ENCODE measurements around the gene HOXA11. TPM values are rescaled to one million over a fixed set of nuclear protein-coding genes. Genes with fewer than 3 reads are reported as not detected.

The HOXA11 gene
- total RNA-seq, 2 experiments from 2014 or later, result 0.13 to 0.18 TPM

DNA sequence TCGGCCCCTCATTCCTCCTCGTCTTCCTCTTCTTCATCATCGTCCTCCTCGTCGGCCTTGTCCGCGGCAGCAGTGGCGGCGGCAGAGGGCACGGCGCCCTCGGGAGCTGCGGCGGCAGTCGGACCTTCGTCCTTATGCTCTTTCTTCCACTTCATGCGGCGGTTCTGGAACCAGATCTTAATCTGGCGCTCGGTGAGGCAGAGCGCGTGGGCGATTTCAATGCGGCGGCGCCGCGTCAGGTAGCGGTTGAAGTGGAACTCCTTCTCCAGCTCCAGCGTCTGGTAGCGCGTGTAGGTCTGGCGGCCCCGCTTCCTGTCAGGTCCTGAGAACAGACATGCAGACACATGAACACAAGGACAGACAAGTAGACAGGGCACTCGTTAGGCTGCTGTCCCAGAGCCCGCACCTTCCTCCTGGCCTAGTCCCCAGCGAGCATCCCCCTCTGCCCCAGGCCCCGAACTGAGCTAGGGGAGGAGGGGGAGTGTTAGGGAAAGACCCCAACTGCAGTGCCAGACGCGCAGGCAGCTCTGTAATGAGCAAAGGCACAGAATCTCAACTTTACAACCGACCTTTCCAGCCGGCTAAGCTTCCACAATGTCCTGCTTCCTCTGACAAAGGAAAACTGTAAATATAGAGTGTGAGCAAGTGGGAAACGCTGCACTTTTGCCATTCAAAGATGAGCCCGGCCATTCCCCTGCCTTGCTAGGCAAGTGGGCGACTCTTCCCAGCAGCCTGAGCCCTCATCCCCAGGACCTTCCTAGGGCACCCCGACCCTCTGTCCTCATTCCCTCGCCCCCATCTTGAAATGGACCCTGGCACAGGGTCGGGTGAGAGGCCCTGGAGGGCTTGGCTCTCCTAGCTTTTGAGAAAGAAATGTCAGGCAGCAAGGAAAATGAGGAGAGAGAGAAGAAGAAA lies 29.9 kb downstream of the HOXA11 start:
- no peak for ATAC-seq
- intact Hi-C loops (cut with micrococcal nuclease), result loop anchor here (5.0 kb wide), 2 partner anchors 42 to 87 kb away; partner anchors contain the start of gene EVX1
- ChIA-PET CTCF (interaction anchor here (0.7 to 2.0 kb wide), 3 partner anchors 23 to 44 kb away, joined by 3 to 6 read pairs (median 4); no protein-coding TSS in a partner anchor), POLR2A (interaction anchor here (0.6 to 1.7 kb wide), 2 partner anchors 11 kb away, joined by 3 to 4 read pairs; no protein-coding TSS in a partner anchor)
- no peaks in the 10 kb centered on the region for H3K9me3 Mint-ChIP-seq
- peaks cover 48% of the 10 kb centered on the region for H3K4me1 Mint-ChIP-seq (ENCODE audit: low read depth)
- H3K4me3 Mint-ChIP-seq, result peak overlapping the region; percentile 31
- TF ChIP-seq, protein P1, sequence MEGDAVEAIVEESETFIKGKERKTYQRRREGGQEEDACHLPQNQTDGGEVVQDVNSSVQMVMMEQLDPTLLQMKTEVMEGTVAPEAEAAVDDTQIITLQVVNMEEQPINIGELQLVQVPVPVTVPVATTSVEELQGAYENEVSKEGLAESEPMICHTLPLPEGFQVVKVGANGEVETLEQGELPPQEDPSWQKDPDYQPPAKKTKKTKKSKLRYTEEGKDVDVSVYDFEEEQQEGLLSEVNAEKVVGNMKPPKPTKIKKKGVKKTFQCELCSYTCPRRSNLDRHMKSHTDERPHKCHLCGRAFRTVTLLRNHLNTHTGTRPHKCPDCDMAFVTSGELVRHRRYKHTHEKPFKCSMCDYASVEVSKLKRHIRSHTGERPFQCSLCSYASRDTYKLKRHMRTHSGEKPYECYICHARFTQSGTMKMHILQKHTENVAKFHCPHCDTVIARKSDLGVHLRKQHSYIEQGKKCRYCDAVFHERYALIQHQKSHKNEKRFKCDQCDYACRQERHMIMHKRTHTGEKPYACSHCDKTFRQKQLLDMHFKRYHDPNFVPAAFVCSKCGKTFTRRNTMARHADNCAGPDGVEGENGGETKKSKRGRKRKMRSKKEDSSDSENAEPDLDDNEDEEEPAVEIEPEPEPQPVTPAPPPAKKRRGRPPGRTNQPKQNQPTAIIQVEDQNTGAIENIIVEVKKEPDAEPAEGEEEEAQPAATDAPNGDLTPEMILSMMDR (IDR thresholded peaks at IDR 0.05), result no peak
- peaks cover 89% of the 10 kb centered on the region for H3K27me3 Mint-ChIP-seq
- peak overlapping the region; percentile 42 for H3K27ac Mint-ChIP-seq
- no peaks in the 10 kb centered on the region for H3K36me3 Mint-ChIP-seq (ENCODE audit: low read depth)
- DNase-seq, result peak; percentile 59

DNA sequence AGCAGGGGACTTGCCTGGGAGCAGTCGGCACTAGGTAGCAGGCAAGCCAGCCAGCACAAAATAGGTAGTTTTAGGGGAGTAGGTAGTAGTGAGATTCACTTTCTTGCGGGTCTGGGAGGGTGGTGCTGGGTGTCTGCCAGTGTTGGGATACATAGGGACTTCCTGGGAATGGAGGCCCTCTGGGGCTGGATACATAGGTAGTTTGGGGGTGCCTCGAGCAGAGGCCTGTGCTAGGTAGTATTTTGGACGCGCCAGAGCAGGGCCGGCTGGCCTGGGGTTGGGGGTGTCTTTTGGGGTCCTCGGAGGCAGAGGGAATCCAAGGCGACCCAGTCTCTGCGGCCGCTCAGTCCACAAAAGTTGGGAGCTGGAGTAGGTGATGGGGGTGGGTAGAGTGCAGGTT lies 30.7 kb downstream of the HOXA11 start:
- Mint-ChIP-seq H3K4me1 (ENCODE audit: low read depth) (peaks cover 42% of the 10 kb centered on the region), H3K4me3 (peak overlapping the region; percentile 28), H3K9me3 (no peaks in the 10 kb centered on the region), H3K27ac (no peak overlapping the region), H3K27me3 (peaks cover 88% of the 10 kb centered on the region), H3K36me3 (ENCODE audit: low read depth) (no peaks in the 10 kb centered on the region)
- ATAC-seq, result no peak
- TF ChIP-seq, protein P1 (IDR thresholded peaks at IDR 0.05), result no peak
- CTCF ChIA-PET, result interaction anchor here (1.3 to 2.0 kb wide), 3 partner anchors 14 to 26 kb away, joined by 3 to 6 read pairs (median 4); no protein-coding TSS in a partner anchor
- POLR2A ChIA-PET, result interaction anchor here (0.6 to 1.7 kb wide), 2 partner anchors 10 to 12 kb away, joined by 3 to 4 read pairs; no protein-coding TSS in a partner anchor
- DNase-seq, result no peak
- intact Hi-C loops (cut with micrococcal nuclease), result no loop called here

DNA sequence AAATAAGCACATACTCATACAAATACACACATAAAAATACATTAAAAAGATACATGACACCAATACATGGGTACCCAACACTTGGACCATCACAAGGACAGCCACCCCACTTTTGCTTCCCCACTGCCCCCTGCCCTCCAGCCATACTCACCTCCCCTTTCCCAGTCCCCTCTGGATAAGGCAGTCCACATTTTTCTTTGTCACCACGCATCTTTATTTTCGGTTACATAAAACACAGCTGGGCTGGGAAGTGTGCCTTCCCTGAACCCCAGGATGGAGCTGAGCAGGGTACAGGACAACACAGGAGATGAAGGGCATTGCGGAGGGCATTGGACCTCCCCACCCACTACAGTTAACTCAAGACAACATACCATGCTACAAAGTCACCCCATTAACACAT lies 31.5 kb downstream of the HOXA11 start:
- CTCF ChIA-PET, result interaction anchor here (1.3 to 6.2 kb wide), 3 partner anchors 9 to 26 kb away, joined by 3 to 63 read pairs (median 6); no protein-coding TSS in a partner anchor
- intact Hi-C loops (cut with micrococcal nuclease), result no loop called here
- Mint-ChIP-seq H3K4me3 (no peak overlapping the region), H3K9me3 (no peaks in the 10 kb centered on the region), H3K36me3 (ENCODE audit: low read depth) (no peaks in the 10 kb centered on the region), H3K4me1 (ENCODE audit: low read depth) (peaks cover 40% of the 10 kb centered on the region), H3K27me3 (peaks cover 86% of the 10 kb centered on the region), H3K27ac (no peak overlapping the region)
- POLR2A ChIA-PET, result no interaction called here
- TF ChIP-seq, protein P1 (IDR thresholded peaks at IDR 0.05), result no peak
- ATAC-seq (no peak), DNase-seq (no peak)

DNA sequence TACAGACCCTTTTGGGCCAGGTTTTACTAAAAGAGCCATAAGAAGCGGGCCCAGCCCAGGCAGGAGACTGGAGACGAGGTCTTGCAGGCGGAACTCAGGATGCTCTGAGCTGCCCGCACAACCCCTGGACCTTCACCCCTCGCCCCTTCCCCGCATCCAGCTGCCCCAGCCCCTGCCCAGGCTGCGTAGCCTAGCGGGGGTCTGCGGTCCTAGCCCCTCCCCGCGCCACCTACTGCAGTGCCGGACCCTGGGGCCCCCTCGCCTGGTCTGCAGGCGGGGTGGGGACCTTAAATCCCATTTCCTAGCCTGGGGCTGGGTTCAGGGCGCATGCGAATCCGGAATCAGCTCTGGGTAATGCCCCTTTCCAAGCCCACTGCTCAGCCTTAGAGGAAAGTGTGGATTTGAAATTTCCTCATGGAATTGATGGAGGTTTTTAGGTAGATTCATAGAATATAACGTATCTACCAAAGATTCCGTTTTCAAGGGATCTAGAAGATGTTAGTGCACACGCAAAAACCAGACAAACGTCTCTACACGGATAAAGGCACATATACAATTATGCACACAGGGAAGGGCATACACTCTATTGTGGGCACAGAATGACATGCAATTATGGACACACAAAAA lies 32.1 kb downstream of the HOXA11 start:
- CTCF ChIA-PET, result interaction anchor here (1.0 to 6.2 kb wide), 6 partner anchors 9 to 470 kb away, joined by 3 to 63 read pairs (median 3); no protein-coding TSS in a partner anchor
- Mint-ChIP-seq H3K27ac (no peak overlapping the region), H3K27me3 (peaks cover 86% of the 10 kb centered on the region), H3K36me3 (ENCODE audit: low read depth) (no peaks in the 10 kb centered on the region), H3K9me3 (no peaks in the 10 kb centered on the region), H3K4me1 (ENCODE audit: low read depth) (peaks cover 42% of the 10 kb centered on the region), H3K4me3 (no peak overlapping the region)
- intact Hi-C loops (cut with micrococcal nuclease), result no loop called here
- TF ChIP-seq, protein P1 (IDR thresholded peaks at IDR 0.05), result no peak
- ATAC-seq (no peak), DNase-seq (no peak)
- POLR2A ChIA-PET, result interaction anchor here (0.8 to 0.9 kb wide), 2 partner anchors 13 to 14 kb away, joined by 3 to 4 read pairs; partner anchors contain the start of gene HOXA9

All from activated CD8-positive, alpha-beta T cell treated with anti-CD3 and anti-CD28 coated beads for 36 hours (primary cell).